Measurements from ENCODE around the gene PDCD2. TPM values are rescaled to one million over a fixed set of nuclear protein-coding genes. Genes with fewer than 3 reads are reported as not detected.
A peak's percentile ranks its signal among the peaks of the same experiment; 100 is the strongest.

Gene PDCD2
- total RNA-seq, 1 experiment from 2014 or later = 43.1 TPM

- no TSS peak for BruUV-seq (replicated peaks)
- Histone ChIP-seq H3K79me2 (ENCODE audit: low read depth) (peaks cover 75% of the 10 kb centered on the region), H3K9me2 (ENCODE audit: insufficient read depth) (no peaks in the 10 kb centered on the region), H3K27me3 (ENCODE audit: insufficient read depth, low read depth) (no peaks in the 10 kb centered on the region), H2AFZ (peak overlapping the region; percentile 88), H3K36me3 (ENCODE audit: low read depth) (peaks cover 4% of the 10 kb centered on the region), H3F3A (ENCODE audit: insufficient read depth, low read depth) (peaks cover 5% of the 10 kb centered on the region; the same call in 1 of the 2 replicates), H3K4me2 (peak overlapping the region; percentile 95), H3K4me1 (replicated peaks; ENCODE audit: insufficient read depth) (peaks cover 36% of the 10 kb centered on the region), H3K4me3 (peak overlapping the region; percentile 93), H4K20me1 (ENCODE audit: insufficient read depth) (peaks cover 31% of the 10 kb centered on the region), H3K27ac (peak overlapping the region; percentile 85), H3K9me3 (ENCODE audit: insufficient read depth, low read depth) (no peaks in the 10 kb centered on the region)
- intact Hi-C loops (cut with micrococcal nuclease; ENCODE audit: unreplicated experiment) = loop anchor here (2.0 kb wide), 1 partner anchor 30 kb away; the partner anchor contains the start of gene PDCD2
- ChIA-PET POLR2A (ENCODE audit: unreplicated experiment) (no interaction called here), CTCF (no interaction called here)
- no peak for TF ChIP-seq EZH2 (IDR thresholded peaks at IDR 0.05; ENCODE audit: low read depth)
- TF ChIP-seq CTCF (conservative IDR thresholded peaks at IDR 0.05) = no peak
- no peak for DNase-seq
Measured at GRCh38 chr6:170554796-170555137, 29.7 kb downstream of the PDCD2 start.

GRCh38 chr6:170554013-170554795 lies 30.2 kb downstream of the PDCD2 start, which contains the start of gene TBP:
TSS of gene TBP (plus strand) at chr6:170554369. CDS start at chr6:170557030, 2,661 bp downstream.
- intact Hi-C loops (cut with micrococcal nuclease; ENCODE audit: unreplicated experiment) = loop anchor here (2.0 kb wide), 1 partner anchor 31 kb away; the partner anchor contains the start of gene PDCD2
- ChIA-PET POLR2A (ENCODE audit: unreplicated experiment) (interaction anchor here (0.6 kb wide), 2 partner anchors 19 to 853 kb away, joined by 3 to 11 read pairs; no protein-coding TSS in a partner anchor), CTCF (no interaction called here)
- peak within 1 kb of the TSS; percentile 85 for H3K27ac ChIP-seq
- no peaks in the 10 kb centered on the region for H3K9me2 ChIP-seq (ENCODE audit: insufficient read depth)
- H3K9me3 ChIP-seq (ENCODE audit: insufficient read depth, low read depth) = no peaks in the 10 kb centered on the region
- H3F3A ChIP-seq (ENCODE audit: insufficient read depth, low read depth) = peaks cover 5% of the 10 kb centered on the region; the same call in 1 of the 2 replicates
- BruUV-seq (replicated peaks) = TSS peak; percentile 69
- no peak for TF ChIP-seq CTCF (conservative IDR thresholded peaks at IDR 0.05)
- no peak for TF ChIP-seq EZH2 (IDR thresholded peaks at IDR 0.05; ENCODE audit: low read depth)
- H3K36me3 ChIP-seq (ENCODE audit: low read depth) = peaks cover 4% of the 10 kb centered on the region
- peaks cover 79% of the 10 kb centered on the region for H3K79me2 ChIP-seq (ENCODE audit: low read depth)
- H3K4me1 ChIP-seq (replicated peaks; ENCODE audit: insufficient read depth) = peaks cover 37% of the 10 kb centered on the region
- H4K20me1 ChIP-seq (ENCODE audit: insufficient read depth) = peaks cover 37% of the 10 kb centered on the region
- H2AFZ ChIP-seq = peak within 1 kb of the TSS; percentile 96
- DNase-seq = peak; percentile 88 to 96
- peak within 1 kb of the TSS; percentile 95 for H3K4me2 ChIP-seq
- H3K4me3 ChIP-seq = peak within 1 kb of the TSS; percentile 93
- no peaks in the 10 kb centered on the region for H3K27me3 ChIP-seq (ENCODE audit: insufficient read depth, low read depth)

GRCh38 chr6:170553534-170554012 lies 30.9 kb downstream of the PDCD2 start:
- Histone ChIP-seq H3K4me3 (peak overlapping the region; percentile 93), H3K36me3 (ENCODE audit: low read depth) (peaks cover 9% of the 10 kb centered on the region), H3K4me1 (replicated peaks; ENCODE audit: insufficient read depth) (peaks cover 37% of the 10 kb centered on the region), H3K79me2 (ENCODE audit: low read depth) (peaks cover 86% of the 10 kb centered on the region), H3F3A (ENCODE audit: insufficient read depth, low read depth) (peaks cover 11% of the 10 kb centered on the region; the same call in 1 of the 2 replicates), H4K20me1 (ENCODE audit: insufficient read depth) (peaks cover 43% of the 10 kb centered on the region), H3K9me3 (ENCODE audit: insufficient read depth, low read depth) (no peaks in the 10 kb centered on the region), H2AFZ (peak overlapping the region; percentile 96), H3K27me3 (ENCODE audit: insufficient read depth, low read depth) (no peaks in the 10 kb centered on the region), H3K4me2 (peak overlapping the region; percentile 95), H3K27ac (peak overlapping the region; percentile 85), H3K9me2 (ENCODE audit: insufficient read depth) (no peaks in the 10 kb centered on the region)
- ChIA-PET POLR2A (ENCODE audit: unreplicated experiment) (no interaction called here), CTCF (no interaction called here)
- intact Hi-C loops (cut with micrococcal nuclease; ENCODE audit: unreplicated experiment) = loop anchor here (2.0 kb wide), 1 partner anchor 31 kb away; the partner anchor contains the start of gene PDCD2
- BruUV-seq (replicated peaks) = no TSS peak
- DNase-seq = peak in 1 of 2 experiments; percentile 53
- TF ChIP-seq CTCF (conservative IDR thresholded peaks at IDR 0.05) = no peak
- no peak for TF ChIP-seq EZH2 (IDR thresholded peaks at IDR 0.05; ENCODE audit: low read depth)

All from PC-9 (cell line).